ENCODE results near the gene CFAP20.

The CFAP20 gene

GRCh38 chr16:58124601-58124915 is 4.6 kb downstream of the CFAP20 start:
- no peak for DNase-seq (ENCODE audit: low spot score)

DNA sequence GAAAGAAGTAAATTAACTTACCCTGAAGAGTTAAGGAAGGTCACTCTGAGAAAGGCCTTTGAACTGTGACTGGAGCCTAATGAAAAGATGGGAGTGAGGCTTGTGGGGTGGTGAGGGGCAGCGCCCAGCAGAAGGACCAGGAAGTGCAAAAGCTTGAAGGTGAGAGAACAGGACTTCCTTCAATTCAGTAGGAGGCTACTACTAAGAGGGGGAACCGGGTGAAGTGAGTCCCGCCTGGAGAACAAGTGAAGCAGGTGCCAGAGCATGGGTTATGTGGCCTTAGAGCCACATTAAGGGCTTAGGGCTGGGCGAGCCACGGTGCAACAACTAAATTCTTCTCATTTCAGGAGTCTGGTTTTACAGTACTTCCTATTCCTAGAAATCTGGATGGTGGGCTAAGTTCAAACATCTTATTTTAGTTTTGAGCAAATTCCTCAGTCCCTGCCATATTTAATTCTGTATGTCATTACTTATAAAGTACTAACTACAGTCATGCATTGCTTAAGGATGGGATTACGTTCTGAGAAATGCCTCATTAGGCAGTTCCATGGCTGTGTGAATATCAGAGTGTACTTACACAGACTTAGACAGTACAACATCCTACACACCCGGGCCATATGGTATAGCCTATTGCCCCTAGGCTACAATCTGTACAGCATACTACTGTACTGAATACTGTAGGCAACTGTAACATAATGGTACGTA is 5.1 kb downstream of the CFAP20 start:
- no peak for DNase-seq (ENCODE audit: low spot score)

GRCh38 chr16:58121132-58121531 is 8.0 kb downstream of the CFAP20 start:
- DNase-seq (ENCODE audit: low spot score) = no peak

DNA sequence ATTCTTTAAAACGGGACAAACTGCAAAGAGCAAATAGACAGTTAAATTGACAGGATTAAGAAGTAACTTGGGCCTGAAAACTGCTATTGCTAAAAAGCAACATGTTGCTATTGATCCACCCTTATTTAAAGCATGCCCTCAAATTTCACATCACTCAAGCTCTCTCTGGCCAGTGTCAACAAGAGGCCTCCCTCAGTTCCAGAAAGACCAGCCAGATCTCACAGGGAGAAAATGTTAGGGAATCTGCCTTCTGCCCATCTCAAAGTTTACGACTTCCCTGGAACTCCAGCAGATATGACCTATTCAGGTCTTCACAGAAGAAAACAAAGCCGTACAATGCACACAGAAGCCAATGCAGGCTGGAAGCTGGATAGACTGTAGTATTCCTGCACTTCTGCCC is 8.9 kb downstream of the CFAP20 start:
- no peak for DNase-seq (ENCODE audit: low spot score)

DNA sequence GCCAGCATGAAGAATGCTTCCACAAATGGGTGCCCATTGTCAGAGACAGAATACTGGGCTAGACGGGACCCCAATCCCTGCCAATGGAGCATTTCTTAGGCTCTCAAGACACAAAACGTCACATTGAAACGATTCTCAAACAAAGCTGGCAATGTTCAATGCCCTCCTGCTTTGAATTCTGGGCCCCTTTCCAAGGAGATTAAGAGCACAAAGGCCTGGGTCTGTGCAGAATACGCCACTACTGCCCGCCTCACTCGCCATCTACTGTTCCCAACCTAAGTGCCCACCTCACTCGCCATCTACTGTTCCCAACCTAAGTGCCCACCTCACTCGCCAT is 9.7 kb downstream of the CFAP20 start:
- DNase-seq (ENCODE audit: low spot score) = no peak

- no peak for DNase-seq (ENCODE audit: low spot score)
These were observed 10.2 kb downstream of the CFAP20 start for GRCh38 chr16:58118801-58119508.

- no peak for DNase-seq (ENCODE audit: low spot score)
These were observed 12.7 kb downstream of the CFAP20 start for GRCh38 chr16:58116529-58116928.

DNA sequence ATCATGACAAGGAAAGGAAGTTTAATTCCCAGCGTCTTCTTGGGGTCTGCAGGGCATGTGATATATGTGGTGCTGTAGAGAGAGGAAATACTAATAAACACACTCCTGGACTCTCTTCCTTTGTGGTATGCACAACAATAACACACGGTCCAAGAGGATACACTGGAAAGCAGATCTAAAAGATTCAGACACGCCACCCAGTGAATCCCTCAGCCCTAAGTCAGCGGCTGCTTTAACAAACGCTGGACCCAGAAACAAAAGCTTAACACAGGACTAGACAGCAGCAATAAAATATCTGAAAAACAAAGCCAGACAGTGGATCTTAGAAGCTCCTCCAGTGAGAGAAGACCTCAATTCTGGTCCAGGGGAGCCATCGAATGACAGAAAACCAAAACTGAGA is 13.1 kb downstream of the CFAP20 start:
- no peak for DNase-seq (ENCODE audit: low spot score)

GRCh38 chr16:58114827-58115825 is 14.1 kb downstream of the CFAP20 start:
- no peak for DNase-seq (ENCODE audit: low spot score)

- DNase-seq (ENCODE audit: low spot score) = no peak
These were observed 17.9 kb downstream of the CFAP20 start for GRCh38 chr16:58111302-58111627.

DNA sequence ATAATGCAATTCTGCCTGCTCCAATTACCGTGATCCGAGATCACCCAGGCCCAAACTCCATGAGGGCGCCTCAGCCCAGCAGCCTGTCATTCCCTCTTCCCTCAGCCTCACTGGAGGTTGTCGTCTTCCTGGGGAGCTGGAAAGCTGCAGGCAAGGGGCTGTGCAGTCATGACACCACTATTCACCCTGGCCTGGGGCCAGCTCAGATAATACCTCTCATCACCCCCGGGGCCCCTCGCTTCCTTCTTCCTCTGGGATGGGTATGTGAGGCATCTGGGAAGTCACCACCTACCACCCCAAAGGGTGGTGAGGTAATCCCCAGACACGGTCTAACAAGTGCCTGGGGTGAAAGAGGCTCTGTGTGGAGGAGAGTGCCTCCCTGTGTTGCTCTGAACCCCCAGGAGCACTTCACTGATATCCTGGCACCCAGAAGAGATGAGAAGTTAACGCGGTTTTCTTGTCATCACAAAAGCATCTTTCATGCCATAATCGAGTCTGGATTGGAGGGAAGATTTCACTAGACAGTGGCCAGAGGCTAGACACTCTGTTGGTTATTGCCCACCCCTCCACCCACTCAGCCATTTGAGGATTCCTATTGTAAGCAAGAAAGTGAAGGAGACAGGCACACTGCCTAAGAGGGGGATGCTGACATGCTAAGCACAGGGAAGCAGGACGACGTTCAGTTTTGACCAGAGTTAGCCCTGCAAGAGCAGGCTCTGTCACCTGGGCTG is 18.4 kb downstream of the CFAP20 start:
- no peak for DNase-seq (ENCODE audit: low spot score)

- no peak for DNase-seq (ENCODE audit: low spot score)
These were observed 19.3 kb downstream of the CFAP20 start for GRCh38 chr16:58109881-58110280.

DNA sequence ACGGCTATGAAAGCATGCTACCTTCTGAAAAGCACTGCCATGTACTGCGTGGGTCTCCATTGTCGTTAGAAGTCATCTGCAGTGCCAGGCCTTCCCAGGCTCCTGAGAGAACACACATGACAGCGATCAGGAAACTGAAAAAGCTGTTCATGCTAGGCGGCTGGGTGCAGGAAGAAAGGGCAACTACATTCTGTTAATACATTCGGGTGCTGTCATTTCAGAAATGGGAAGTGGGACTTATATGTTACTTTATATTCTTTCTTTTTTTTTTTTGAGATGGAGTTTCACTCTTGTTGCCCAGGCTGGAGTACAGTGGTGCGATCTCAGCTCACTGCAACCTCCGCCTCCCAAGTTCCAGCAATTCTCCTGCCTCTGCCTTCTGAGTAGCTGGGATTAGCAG is 19.9 kb downstream of the CFAP20 start:
- DNase-seq (ENCODE audit: low spot score) = no peak

DNA sequence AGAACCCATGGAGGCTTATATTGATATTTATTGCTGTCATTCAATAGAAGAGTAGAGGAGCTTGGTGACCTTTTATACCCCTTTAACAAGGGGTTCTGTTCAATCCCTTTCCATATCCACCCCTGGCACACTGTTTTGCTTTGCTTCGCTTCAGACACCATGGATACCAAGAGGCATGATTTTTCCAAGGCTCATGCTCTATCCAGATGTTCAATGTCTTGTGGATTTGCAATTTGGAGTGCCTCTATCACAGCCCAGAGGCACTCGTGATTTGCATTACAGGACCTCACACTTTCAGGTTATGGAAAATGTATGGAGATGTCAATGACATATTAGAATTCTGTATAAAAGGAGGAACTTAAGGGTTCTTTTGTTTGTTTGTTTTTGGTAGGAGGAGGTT is 21.5 kb downstream of the CFAP20 start:
- DNase-seq (ENCODE audit: low spot score) = no peak

DNA sequence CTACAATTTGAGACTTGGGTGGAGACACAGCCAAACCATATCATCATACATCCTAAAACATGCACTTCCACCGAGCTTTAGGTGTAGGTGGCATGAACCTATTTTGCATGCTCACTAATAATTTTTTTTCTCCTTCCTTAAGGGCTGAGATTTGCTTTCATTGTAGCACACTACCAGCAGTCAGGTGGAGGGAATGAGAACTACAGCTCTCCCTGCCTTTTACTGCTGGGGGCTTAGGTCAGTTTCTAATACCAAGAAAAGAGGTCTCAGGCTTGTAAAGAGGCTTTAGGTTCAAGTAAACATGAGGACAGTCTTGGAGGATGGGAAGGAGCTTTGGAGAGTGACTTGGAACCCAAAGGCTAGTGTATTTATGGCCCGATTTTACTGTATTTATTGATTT is 22.0 kb downstream of the CFAP20 start:
- no peak for DNase-seq (ENCODE audit: low spot score)

DNA sequence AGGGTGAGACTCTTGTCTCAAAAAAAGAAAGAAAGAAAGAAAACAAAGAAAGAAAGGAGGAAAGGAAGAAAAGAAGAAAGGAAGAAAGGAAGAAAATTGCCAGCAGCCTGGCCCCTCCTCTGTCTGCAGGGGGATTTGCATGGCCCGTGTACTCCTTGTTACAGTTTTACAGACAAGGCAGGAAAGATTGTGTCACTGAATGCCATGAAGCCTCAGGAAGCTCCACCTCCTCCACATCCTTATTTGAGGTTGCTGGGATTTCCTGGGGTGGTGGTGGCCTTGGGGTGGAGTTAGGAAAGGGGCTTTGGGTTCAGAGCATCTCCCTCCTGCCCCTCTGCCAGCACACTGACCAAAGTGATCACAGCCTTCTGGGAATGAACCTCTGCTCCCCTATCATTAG is 23.6 kb downstream of the CFAP20 start:
- no peak for DNase-seq (ENCODE audit: low spot score)

- no peak for DNase-seq (ENCODE audit: low spot score)
These were observed 26.4 kb downstream of the CFAP20 start for GRCh38 chr16:58102665-58103392.

DNA sequence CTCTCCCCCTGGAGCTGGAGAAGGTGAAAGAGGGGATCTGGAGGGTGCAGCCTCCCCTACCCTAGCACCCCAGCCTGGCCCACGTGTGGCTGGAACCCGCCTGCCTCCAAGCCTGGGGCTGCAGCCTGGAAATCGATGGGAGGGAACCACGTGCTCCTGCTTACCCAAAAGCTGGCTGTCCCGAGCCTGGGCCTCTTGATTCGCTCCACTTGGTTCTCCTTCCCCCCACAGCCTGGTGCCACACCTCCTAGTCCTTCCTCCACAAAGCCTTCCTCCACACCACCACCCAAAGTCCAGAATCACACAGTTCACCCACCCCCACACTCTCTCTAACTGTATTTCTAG is 29.3 kb downstream of the CFAP20 start:
- no peak for DNase-seq (ENCODE audit: low spot score)

GRCh38 chr16:58099097-58099955 is 29.9 kb downstream of the CFAP20 start:
- no peak for DNase-seq (ENCODE audit: low spot score)

- no peak for DNase-seq (ENCODE audit: low spot score)
These were observed 30.7 kb downstream of the CFAP20 start for GRCh38 chr16:58098207-58099096.

Measured in CD4-positive, alpha-beta T cell treated with Interleukin-2 at 100 ng/mL for 4 hours (primary cell).